GM12872 (cell line): ENCODE data around the gene RHOB.

ENCODE experiments used
- CTCF ChIP-seq: IDR thresholded peaks from 3 replicates; pipeline ENCODE4 v1.5.1; 2011; ENCODE audit warnings: low read depth, mild to moderate bottlenecking, low read length, moderate library complexity; ENCODE audit not compliant: insufficient read depth

The RHOB gene

GRCh38 chr2:20436716-20437470, 10.0 kb upstream of the RHOB start:
- TF ChIP-seq CTCF: peak; percentile 23; the same call in 1 of the 3 replicates

DNA sequence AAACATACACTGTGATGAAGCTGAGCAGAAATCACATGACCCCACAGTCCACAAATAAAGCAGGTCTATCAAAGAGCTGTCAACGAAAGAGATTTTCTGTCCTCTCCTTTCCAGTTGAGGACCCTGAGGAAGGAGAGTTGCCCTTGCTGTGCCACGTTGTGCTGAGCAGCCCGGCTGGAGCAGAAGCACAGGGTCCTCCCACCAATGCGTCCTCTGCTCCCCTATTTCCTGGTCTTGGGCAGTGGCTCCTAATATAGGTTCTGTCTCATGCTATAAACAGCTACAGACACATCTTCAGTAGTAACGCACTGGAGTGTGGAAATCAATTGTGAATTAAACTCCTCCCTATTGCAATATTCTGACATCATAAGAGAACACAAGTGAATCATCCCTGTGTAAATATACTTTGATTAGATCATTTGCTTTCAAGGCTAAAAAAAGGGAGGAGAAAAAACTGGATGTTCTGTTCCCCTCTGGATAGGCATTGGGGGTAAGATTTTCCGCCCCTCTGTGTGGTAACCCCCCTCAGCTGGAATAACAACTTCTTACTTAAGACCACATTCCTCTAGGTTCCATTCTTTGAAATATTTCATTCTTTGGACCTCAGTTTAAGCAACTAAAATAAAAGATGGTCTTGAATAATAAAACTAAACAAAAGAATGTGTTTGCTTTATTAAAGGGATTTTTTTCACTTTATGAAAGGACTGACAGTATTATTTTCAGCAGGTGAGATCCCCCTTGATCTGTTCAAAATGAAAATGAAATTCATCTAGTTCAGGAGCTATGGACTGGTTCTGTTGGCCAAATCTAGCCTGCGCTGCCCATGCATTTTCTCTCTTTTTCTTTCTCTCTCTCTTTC, 8.3 kb upstream of the RHOB start:
- TF ChIP-seq CTCF: no peak

GRCh38 chr2:20439193-20439475, 7.7 kb upstream of the RHOB start:
- TF ChIP-seq CTCF: no peak

- no peak for TF ChIP-seq CTCF
Observed at GRCh38 chr2:20439503-20439902, 7.4 kb upstream of the RHOB start.

GRCh38 chr2:20440001-20440560, 6.8 kb upstream of the RHOB start:
- TF ChIP-seq CTCF: no peak

DNA sequence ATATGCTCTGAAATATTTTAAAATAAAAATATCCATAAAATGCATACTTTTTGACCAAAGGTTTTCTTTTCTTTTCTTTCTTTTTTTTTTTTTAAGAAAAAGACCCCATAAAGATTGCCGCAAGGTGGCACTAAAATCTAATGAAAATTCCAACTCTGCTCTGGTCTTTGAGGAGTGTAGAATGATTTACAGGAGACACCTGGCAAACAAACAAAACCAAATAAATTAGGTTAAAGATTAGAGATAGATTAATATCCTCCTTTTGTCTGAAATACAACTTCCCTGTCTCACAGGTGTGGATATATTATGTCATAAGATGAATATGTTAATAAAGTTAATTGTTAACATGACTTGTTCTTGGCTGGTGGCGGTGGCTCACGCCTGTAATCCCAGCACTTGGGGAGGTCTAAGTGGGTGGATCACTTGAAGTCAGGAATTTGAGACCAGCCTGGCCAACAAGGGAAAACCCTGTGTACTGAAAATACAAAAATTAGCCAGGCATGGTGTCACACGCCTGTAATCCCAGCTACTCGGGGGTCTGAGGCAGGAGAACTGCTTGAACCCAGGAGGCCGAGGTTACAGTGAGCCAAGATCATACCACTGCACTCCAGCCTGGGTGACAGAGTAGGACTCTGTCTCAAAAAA, 3.5 kb upstream of the RHOB start:
- TF ChIP-seq CTCF: peak; percentile 20; the same call in 1 of the 3 replicates

DNA sequence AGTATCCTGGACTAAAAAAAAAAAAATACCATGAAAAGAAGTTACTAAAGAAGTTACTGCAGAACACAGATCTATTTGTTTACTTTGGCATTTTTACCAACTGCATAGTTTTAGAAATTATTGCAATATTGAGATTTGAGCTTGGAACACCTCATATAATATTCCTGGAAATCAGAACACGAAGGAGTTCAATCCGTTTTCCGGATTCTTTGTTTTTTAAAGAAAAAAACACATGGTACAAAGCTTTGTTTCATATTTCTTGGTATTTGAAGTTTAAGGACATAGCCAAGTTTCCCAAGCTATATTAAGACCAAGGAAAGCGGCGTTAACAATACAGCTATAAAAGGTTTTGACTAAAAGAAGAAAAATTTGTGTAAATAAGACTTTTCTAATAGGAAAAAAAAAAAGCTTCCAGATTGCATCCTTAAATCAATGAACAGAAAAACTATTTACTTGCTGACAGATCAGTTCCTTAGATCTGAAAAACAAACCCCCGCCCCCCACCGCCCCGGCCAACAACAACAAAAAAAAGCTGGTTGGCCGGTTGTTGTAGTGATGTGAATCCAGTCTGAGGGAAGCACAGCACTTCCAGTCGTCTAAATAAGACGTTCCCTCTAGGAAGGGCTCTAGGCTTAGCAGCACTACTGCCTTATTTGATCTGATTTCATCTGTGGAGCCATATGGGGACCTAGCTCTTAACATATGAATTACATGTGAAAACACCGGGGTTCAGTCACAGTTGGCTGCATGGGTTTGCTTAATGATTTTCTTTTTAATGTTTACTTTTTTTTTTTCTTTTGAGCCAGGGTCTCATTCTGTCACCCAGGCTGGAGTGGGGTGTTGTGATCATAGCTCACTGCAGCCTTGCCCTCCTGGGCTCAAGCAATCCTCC, 2.5 kb upstream of the RHOB start:
- TF ChIP-seq CTCF: no peak
